HCT116 (cell line): ENCODE results near the gene DHRS7. TPM values are rescaled to one million over a fixed set of nuclear protein-coding genes. Genes with fewer than 3 reads are reported as not detected.

Experiments
- ATAC-seq: fragments of 200-7000 bp; cut with Tn5 transposase; 2 replicates; pipeline ENCODE4 v1.9.1; 2020; ENCODE audit warnings: mild to moderate bottlenecking, moderate library complexity
- BruUV-seq: library from RNA; stranded (reverse); fragments of 400-500 nt; replicated peaks from 2 replicates; lab custom pipeline; 2021; lab: Mats Ljungman, UMichigan
- CTCF ChIA-PET: fragments of 300-600 bp; sonication (Branson Sonifier 250); formaldehyde crosslinking; loops from one replicate; lab custom pipeline; 2021; ENCODE audit warnings: antibody characterized with exemption; lab: Charles Lee
- POLR2A ChIA-PET: fragments of 300-600, 350-600 bp; sonication (Branson Sonifier 250); formaldehyde crosslinking; loops from one replicate; lab custom pipeline; 2021; ENCODE audit warnings: antibody characterized with exemption; lab: Charles Lee
- RAD21 ChIA-PET, 2 experiments: fragments of 300-600 bp; sonication (Branson Sonifier 250); formaldehyde crosslinking; loops; one replicate each; lab custom pipeline; 2023; ENCODE audit warnings: low total read pairs in 2 of 2; ENCODE audit not compliant: uncharacterized antibody in 2 of 2, unreplicated experiment in 2 of 2, low non-redundant PET in 1 of 2; lab: Charles Lee
- DNase-seq: peaks from one replicate; pipeline ENCODE4 v3.0.0-alpha.2; 2010; ENCODE audit warnings: low read depth, low spot score
- H2AFZ ChIP-seq: fragments of 200-600 bp; shearing (Covaris generic), sonication (generic); 2 replicates; pipeline ENCODE4 v1.6.1; 2017; ENCODE audit warnings: low read depth, mixed run types, mixed read lengths, antibody characterized with exemption, low read length; ENCODE audit not compliant: poor library complexity, severe bottlenecking
- H3K27ac ChIP-seq: 2 replicates; pipeline ENCODE4 v1.5.1; 2012; ENCODE audit warnings: low read depth, low read length
- H3K27me3 ChIP-seq: fragments of 200-600 bp; sonication (generic); 2 replicates; pipeline ENCODE4 v1.6.1; 2016; ENCODE audit warnings: mixed run types, low read length, mixed read lengths; ENCODE audit not compliant: insufficient read depth
- H3K36me3 ChIP-seq, 2 experiments: fragments of 200-500 bp in 1 of 2; fragments of 200-600 bp in 1 of 2; sonication (Bioruptor generic) in 1 of 2; sonication (generic) in 1 of 2; 2 replicates each; pipeline versions ENCODE4 v1.5.1 to v1.6.1; 2014 to 2016; ENCODE audit warnings: low read length in 2 of 2, inconsistent platforms in 1 of 2, mixed read lengths in 1 of 2, mixed run types in 1 of 2; ENCODE audit not compliant: insufficient read depth in 2 of 2, control insufficient read depth in 1 of 2
- H3K4me1 ChIP-seq, 2 experiments: fragments of 200-600 bp in 1 of 2; sonication (generic) in 1 of 2; 2 replicates each; pipeline versions ENCODE4 v1.5.1 to v1.6.1; 2012 to 2017; ENCODE audit warnings: low read length in 2 of 2, inconsistent platforms in 1 of 2, mild to moderate bottlenecking in 1 of 2, mixed read lengths in 1 of 2, mixed run types in 1 of 2, moderate library complexity in 1 of 2; ENCODE audit not compliant: insufficient read depth in 2 of 2, control insufficient read depth in 1 of 2
- H3K4me2 ChIP-seq: fragments of 200-600 bp; sonication (generic); 2 replicates; pipeline ENCODE4 v1.6.1; 2017; ENCODE audit warnings: mixed run types, low read length, mixed read lengths
- H3K4me3 ChIP-seq, 2 experiments: fragments of 200-600 bp in 1 of 2; sonication (generic) in 1 of 2; replicated peaks in 1 of 2; 2 replicates each; pipeline ENCODE4 v1.5.1; 2011 to 2016; ENCODE audit warnings: low read length in 2 of 2, control low read depth in 1 of 2, low read depth in 1 of 2, mild to moderate bottlenecking in 1 of 2, mixed read lengths in 1 of 2, mixed run types in 1 of 2
- H3K79me2 ChIP-seq: fragments of 200-600 bp; sonication (generic); 2 replicates; pipeline ENCODE4 v1.6.1; 2017; ENCODE audit warnings: mild to moderate bottlenecking, mixed run types, low read length, moderate library complexity, mixed read lengths; ENCODE audit not compliant: insufficient read depth
- H3K9ac ChIP-seq: fragments of 200-600 bp; sonication (generic); 2 replicates; pipeline ENCODE4 v1.6.1; 2016; ENCODE audit warnings: low read length, mixed read lengths
- H3K9me2 ChIP-seq: fragments of 200-600 bp; sonication (generic), shearing (Covaris generic); 2 replicates; pipeline ENCODE4 v1.6.1; 2017; ENCODE audit warnings: mixed run types, mild to moderate bottlenecking, moderate library complexity; ENCODE audit not compliant: insufficient read depth
- H3K9me3 ChIP-seq, 2 experiments: fragments of 200-500 bp in 1 of 2; fragments of 200-600 bp in 1 of 2; sonication (Bioruptor generic) in 1 of 2; sonication (generic) in 1 of 2; 2 replicates each; pipeline ENCODE4 v1.6.1; 2014 to 2017; ENCODE audit warnings: low read length in 2 of 2, mixed read lengths in 2 of 2, inconsistent platforms in 1 of 2, low read depth in 1 of 2, mild to moderate bottlenecking in 1 of 2, mixed run types in 1 of 2, moderate library complexity in 1 of 2; ENCODE audit not compliant: control insufficient read depth in 1 of 2, insufficient read depth in 1 of 2
- H4K20me1 ChIP-seq: fragments of 200-600 bp; sonication (generic), shearing (Covaris generic); 2 replicates; pipeline ENCODE4 v1.6.1; 2017; ENCODE audit warnings: mixed run types, mild to moderate bottlenecking, moderate library complexity; ENCODE audit not compliant: insufficient read depth
- CBX3 ChIP-seq: IDR thresholded peaks from 2 replicates; pipeline ENCODE4 v1.6.1; 2012; ENCODE audit warnings: low read depth
- CEBPB ChIP-seq: IDR thresholded peaks from 2 replicates; pipeline ENCODE4 v1.6.1; 2012; ENCODE audit warnings: low read depth
- CTCF ChIP-seq, 3 experiments: fragments of 200-600 bp in 1 of 3; sonication (generic) in 1 of 3; IDR thresholded peaks in 2 of 3; conservative IDR thresholded peaks in 1 of 3; 2 replicates each; pipeline ENCODE4 v1.5.1; 2012 to 2017; ENCODE audit warnings: low read depth in 2 of 3, low read length in 2 of 3, antibody characterized with exemption in 1 of 3, borderline replicate concordance in 1 of 3, control low read depth in 1 of 3, mild to moderate bottlenecking in 1 of 3, mixed read lengths in 1 of 3, mixed run types in 1 of 3, moderate library complexity in 1 of 3; ENCODE audit not compliant: insufficient read depth in 1 of 3
- EZH2 ChIP-seq: fragments of 200-600 bp; sonication (generic); IDR thresholded peaks from 2 replicates; pipeline ENCODE4 v1.6.1; 2017; ENCODE audit warnings: antibody characterized with exemption, mixed run types
- EZH2phosphoT487 ChIP-seq: fragments of 200-600 bp; IDR thresholded peaks from 2 replicates; pipeline ENCODE4 v1.6.1; 2018; ENCODE audit warnings: antibody characterized with exemption, borderline replicate concordance
- FOSL1 ChIP-seq: IDR thresholded peaks from 2 replicates; pipeline ENCODE4 v1.6.1; 2012; ENCODE audit warnings: low read depth
- POLR2A ChIP-seq: IDR thresholded peaks from 2 replicates; pipeline ENCODE4 v1.7.0; 2011; ENCODE audit warnings: borderline replicate concordance; ENCODE audit not compliant: insufficient read depth, insufficient read length; ENCODE audit errors: extremely low read depth
- ZFX ChIP-seq: fragments of 450-650 bp; IDR thresholded peaks from 2 replicates; pipeline ENCODE4 v1.6.1; 2017
- intact Hi-C: fragments of 100-400 bp; cut with micrococcal nuclease; formaldehyde crosslinking; loops from 2 replicates; pipeline ENCODE4 v1.10.0; 2022
- total RNA-seq: library from RNA; stranded (reverse); gene quantifications from one replicate; pipeline ENCODE4 v1.2.1, GENCODE V29; 2021; ENCODE audit not compliant: unreplicated experiment

DHRS7 gene
- total RNA-seq, 1 experiment from 2014 or later: 43.8 TPM

GRCh38 chr14:60184905-60185555, 19.8 kb upstream of the DHRS7 start:
- RAD21 ChIA-PET: interaction anchor here in 1 of 2 experiments (0.7 kb wide), 1 partner anchor 380 kb away, joined by 3 read pairs; no protein-coding TSS in a partner anchor
- Histone ChIP-seq H3K4me1 (peaks cover 0 to 6% of the 10 kb centered on the region in 2 experiments; a peak in 2 of 4 replicates), H3K27ac (no peak overlapping the region), H3K9ac (no peak overlapping the region), H3K4me3 (no peak overlapping the region), H3K36me3 (no peaks in the 10 kb centered on the region), H3K9me3 (no peaks in the 10 kb centered on the region), H3K79me2 (no peaks in the 10 kb centered on the region), H2AFZ (no peak overlapping the region), H3K27me3 (no peaks in the 10 kb centered on the region), H3K9me2 (no peaks in the 10 kb centered on the region), H3K4me2 (no peak overlapping the region), H4K20me1 (no peaks in the 10 kb centered on the region)
- DNase-seq (no peak), ATAC-seq (no peak)
- CTCF ChIA-PET: interaction anchor here (0.8 to 4.4 kb wide), 12 partner anchors 63 to 701 kb away, joined by 3 to 50 read pairs (median 9); partner anchors contain the start of genes JKAMP and L3HYPDH
- POLR2A ChIA-PET: interaction anchor here (0.8 kb wide), 1 partner anchor 64 kb away, joined by 3 read pairs; the partner anchor contains the start of gene PPM1A
- TF ChIP-seq CTCF (IDR thresholded peaks at IDR 0.05 in 2 of 3, conservative IDR thresholded peaks at IDR 0.05 in 1 of 3; ENCODE audit: borderline replicate concordance in 1 of 3, insufficient read depth in 1 of 3, low read depth in 2 of 3, low read length in 2 of 3) (no peak), CEBPB (no peak), ZFX (no peak), POLR2A (no peak), EZH2phosphoT487 (no peak), FOSL1 (no peak), EZH2 (no peak), CBX3 (no peak)
- BruUV-seq: no TSS peak
- intact Hi-C loops: loop anchor here (1.0 to 10.0 kb wide), 7 partner anchors 121 to 678 kb away; partner anchors contain the start of genes C14orf39 and CCDC175
